ENCODE data around the gene SERPINI2.

GRCh38 chr3:167467848-167468611, 5.8 kb downstream of the SERPINI2 start:
- no peak for TF ChIP-seq CTCF (IDR thresholded peaks at IDR 0.05)
- no peak for TF ChIP-seq ZFX (IDR thresholded peaks at IDR 0.05; ENCODE audit: borderline replicate concordance)

All from 22Rv1 (cell line).